Peyer's patch (tissue), 4 donors: ENCODE measurements around the gene ANXA6. TPM values are rescaled to one million over a fixed set of nuclear protein-coding genes. Genes with fewer than 3 reads are reported as not detected.

Source experiments
- DNase-seq, 3 donors: peaks; one replicate each; pipeline ENCODE4 v3.0.0-alpha.2; 2017 to 2019
- H3K27ac ChIP-seq, 4 donors: fragments of 200-600 bp; sonication (generic); one replicate each; pipeline ENCODE4 v1.5.1; 2016 to 2019
- H3K27me3 ChIP-seq, 2 donors: fragments of 200-600 bp; sonication (generic); one replicate each; pipeline ENCODE4 v1.5.1; 2019
- H3K36me3 ChIP-seq, 3 donors: fragments of 200-600 bp; sonication (generic); one replicate each; pipeline ENCODE4 v1.5.1; 2016 to 2019
- H3K4me1 ChIP-seq, 4 donors: fragments of 200-600 bp; sonication (generic); one replicate each; pipeline ENCODE4 v1.5.1; 2016 to 2019
- H3K4me3 ChIP-seq, 4 donors: fragments of 200-600 bp; sonication (generic); 1 replicate in 3 of 4; 2 replicates in 1 of 4; pipeline ENCODE4 v1.5.1; 2016 to 2019; ENCODE audit warnings: mild to moderate bottlenecking in 1 of 4
- H3K9me3 ChIP-seq, 4 donors: fragments of 200-600 bp; sonication (generic); one replicate each; pipeline ENCODE4 v1.5.1; 2016 to 2019; ENCODE audit warnings: mild to moderate bottlenecking in 1 of 4
- POLR2A ChIP-seq, 2 donors: fragments of 450-650 bp; IDR thresholded peaks; one replicate each; pipeline ENCODE4 v1.5.1; 2017; ENCODE audit warnings: antibody characterized with exemption in 2 of 2, mild to moderate bottlenecking in 2 of 2, moderate library complexity in 2 of 2
- total RNA-seq, 4 donors: library from RNA; depleted of rRNA; stranded (reverse); fragments of >200 nt; gene quantifications; one replicate each; pipeline ENCODE4 v1.1.0, GENCODE V29; 2016
- TF ChIP-seq, protein P1 (sequence below), 6 experiments: fragments of 450-650 bp in 4 of 6; fragments of 200-600 bp in 2 of 6; sonication (generic) in 1 of 6; IDR thresholded peaks; one replicate each; pipeline ENCODE4 v1.5.1; 2017 to 2019; ENCODE audit warnings: antibody characterized with exemption in 6 of 6, mild to moderate bottlenecking in 3 of 6, moderate library complexity in 1 of 6

The ANXA6 gene
- total RNA-seq, 4 donors from 2014 or later = 11.2 to 228 (median 30.1) TPM

DNA sequence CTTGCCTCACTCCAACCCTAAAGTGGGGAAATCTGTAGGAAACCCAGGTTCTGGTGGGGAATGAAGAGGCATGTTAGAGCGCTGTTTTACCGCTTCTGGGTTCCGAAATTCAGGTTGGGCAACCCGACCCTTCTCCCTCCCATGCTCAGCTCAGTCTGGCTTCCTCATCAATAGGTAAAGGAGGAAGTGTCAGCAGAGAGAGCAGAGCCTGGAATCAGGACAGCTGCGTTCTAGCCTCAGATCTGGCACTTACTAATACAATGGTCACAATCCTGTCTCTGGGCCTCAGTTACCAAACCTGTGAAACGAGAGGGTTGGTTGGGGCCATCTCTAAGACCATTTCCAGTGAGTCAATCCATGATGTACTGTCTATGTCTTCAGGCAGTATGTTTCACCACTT, 60.5 kb downstream of the ANXA6 start:
- Histone ChIP-seq H3K27me3 (no peaks in the 10 kb centered on the region), H3K36me3 (peaks cover 0 to 11% (median 0%) of the 10 kb centered on the region in 3 donors), H3K4me1 (peaks cover 16 to 87% (median 39%) of the 10 kb centered on the region in 4 donors), H3K4me3 (no peak overlapping the region), H3K9me3 (no peaks in the 10 kb centered on the region), H3K27ac (peak overlapping the region in 3 of 4 donors; percentile 85 to 98 (median 90))
- peak in 1 of 3 donors; percentile 43 for DNase-seq
- no peak for TF ChIP-seq POLR2A (IDR thresholded peaks at IDR 0.05)
- TF ChIP-seq, protein P1, sequence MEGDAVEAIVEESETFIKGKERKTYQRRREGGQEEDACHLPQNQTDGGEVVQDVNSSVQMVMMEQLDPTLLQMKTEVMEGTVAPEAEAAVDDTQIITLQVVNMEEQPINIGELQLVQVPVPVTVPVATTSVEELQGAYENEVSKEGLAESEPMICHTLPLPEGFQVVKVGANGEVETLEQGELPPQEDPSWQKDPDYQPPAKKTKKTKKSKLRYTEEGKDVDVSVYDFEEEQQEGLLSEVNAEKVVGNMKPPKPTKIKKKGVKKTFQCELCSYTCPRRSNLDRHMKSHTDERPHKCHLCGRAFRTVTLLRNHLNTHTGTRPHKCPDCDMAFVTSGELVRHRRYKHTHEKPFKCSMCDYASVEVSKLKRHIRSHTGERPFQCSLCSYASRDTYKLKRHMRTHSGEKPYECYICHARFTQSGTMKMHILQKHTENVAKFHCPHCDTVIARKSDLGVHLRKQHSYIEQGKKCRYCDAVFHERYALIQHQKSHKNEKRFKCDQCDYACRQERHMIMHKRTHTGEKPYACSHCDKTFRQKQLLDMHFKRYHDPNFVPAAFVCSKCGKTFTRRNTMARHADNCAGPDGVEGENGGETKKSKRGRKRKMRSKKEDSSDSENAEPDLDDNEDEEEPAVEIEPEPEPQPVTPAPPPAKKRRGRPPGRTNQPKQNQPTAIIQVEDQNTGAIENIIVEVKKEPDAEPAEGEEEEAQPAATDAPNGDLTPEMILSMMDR (IDR thresholded peaks at IDR 0.05) = no peak

DNA sequence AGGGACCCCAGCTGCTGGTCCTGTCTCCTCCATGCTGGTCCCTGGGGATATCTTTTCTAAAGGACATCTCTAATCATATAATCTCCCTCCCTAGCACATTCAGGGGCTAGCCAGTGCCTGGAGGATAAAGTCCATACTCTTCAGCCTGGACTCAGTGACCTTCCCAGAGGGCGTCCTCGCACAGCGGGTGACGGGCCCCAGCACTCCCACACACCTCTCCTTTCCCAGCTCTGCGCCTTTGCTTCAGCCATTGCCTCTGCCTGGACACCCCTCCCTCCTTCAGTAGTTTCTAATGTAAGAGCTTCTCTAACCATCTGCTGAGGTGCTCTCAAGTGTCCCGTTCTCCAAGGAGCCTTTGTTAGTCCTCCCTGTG, 61.6 kb downstream of the ANXA6 start:
- H3K4me3 ChIP-seq = no peak overlapping the region
- peaks cover 16 to 76% (median 37%) of the 10 kb centered on the region in 4 donors for H3K4me1 ChIP-seq
- no peaks in the 10 kb centered on the region for H3K27me3 ChIP-seq
- H3K27ac ChIP-seq = peak overlapping the region; percentile 61 to 98 (median 88)
- peaks cover 0 to under 1% (median 0%) of the 10 kb centered on the region in 3 donors for H3K36me3 ChIP-seq
- DNase-seq = peak in 2 of 3 donors; percentile 77 to 82
- H3K9me3 ChIP-seq = no peaks in the 10 kb centered on the region
- TF ChIP-seq POLR2A (IDR thresholded peaks at IDR 0.05) = peak in 1 of 2 donors; percentile 35
- TF ChIP-seq, protein P1 (IDR thresholded peaks at IDR 0.05) = no peak

DNA sequence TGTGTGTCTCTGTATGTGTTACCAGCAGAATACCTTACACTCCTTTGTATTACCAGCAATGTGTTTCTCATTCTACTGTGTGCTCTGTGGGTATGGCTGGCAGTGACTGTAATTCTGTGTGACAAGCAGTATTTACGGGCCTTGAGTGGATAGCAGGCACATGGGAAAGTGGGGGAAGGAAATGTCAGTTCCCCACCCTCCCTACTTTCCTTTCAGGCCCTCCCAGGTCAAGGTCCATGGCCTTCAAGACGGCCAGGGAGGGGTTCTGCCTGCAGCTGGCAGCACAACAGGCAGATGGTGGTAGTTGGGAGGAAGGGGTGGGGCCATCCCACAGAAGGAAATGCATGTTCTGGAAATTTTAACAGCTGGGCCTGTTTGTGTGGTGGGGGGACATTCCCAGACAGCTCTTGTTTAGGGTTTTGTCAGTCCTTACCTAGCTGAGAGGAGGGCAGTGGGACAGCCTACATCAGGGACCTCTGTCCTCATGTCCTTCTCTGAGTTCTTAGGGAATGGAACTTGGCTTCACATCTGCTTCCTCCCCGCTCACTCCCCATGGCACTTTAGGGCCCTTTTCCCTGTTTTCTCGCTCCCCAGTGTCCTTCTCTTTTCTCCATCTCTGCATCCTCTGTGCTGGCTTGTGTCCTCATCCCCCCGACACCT, 62.1 kb downstream of the ANXA6 start:
- Histone ChIP-seq H3K36me3 (no peaks in the 10 kb centered on the region), H3K27me3 (no peaks in the 10 kb centered on the region), H3K4me1 (peaks cover 16 to 71% (median 37%) of the 10 kb centered on the region in 4 donors), H3K27ac (peak overlapping the region; percentile 61 to 98 (median 88)), H3K9me3 (no peaks in the 10 kb centered on the region), H3K4me3 (no peak overlapping the region)
- TF ChIP-seq, protein P1 (IDR thresholded peaks at IDR 0.05) = peak in 1 of 6 experiments; percentile 16
- peak; percentile 34 to 70 for TF ChIP-seq POLR2A (IDR thresholded peaks at IDR 0.05)
- DNase-seq = peak in 2 of 3 donors; percentile 89 to 93

DNA sequence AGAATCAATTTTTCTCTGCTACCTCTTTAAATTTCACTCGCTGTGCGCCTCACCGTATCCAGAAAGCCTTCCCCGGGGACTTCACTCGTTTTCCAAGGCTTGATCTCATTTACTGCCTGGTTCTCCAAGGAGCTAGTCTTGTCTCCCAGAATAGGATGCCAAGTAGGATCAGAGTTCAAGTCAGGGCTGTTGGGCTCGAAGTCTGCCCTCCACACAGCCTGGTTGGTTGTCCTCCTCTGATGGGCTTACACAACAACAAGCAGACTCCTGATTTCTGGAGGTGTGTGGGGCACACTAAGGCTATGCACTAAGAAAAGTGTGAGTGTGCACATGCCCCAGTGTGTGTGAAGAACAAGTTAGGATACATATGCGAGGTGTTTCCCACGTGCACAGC, 62.7 kb downstream of the ANXA6 start:
- Histone ChIP-seq H3K36me3 (no peaks in the 10 kb centered on the region), H3K27ac (peak overlapping the region; percentile 61 to 98 (median 88)), H3K27me3 (no peaks in the 10 kb centered on the region), H3K4me1 (peaks cover 16 to 67% (median 36%) of the 10 kb centered on the region in 4 donors), H3K9me3 (no peaks in the 10 kb centered on the region), H3K4me3 (no peak overlapping the region)
- peak in 2 of 3 donors; percentile 71 to 75 for DNase-seq
- TF ChIP-seq, protein P1 (IDR thresholded peaks at IDR 0.05) = no peak
- peak in 1 of 2 donors; percentile 32 for TF ChIP-seq POLR2A (IDR thresholded peaks at IDR 0.05)

DNA sequence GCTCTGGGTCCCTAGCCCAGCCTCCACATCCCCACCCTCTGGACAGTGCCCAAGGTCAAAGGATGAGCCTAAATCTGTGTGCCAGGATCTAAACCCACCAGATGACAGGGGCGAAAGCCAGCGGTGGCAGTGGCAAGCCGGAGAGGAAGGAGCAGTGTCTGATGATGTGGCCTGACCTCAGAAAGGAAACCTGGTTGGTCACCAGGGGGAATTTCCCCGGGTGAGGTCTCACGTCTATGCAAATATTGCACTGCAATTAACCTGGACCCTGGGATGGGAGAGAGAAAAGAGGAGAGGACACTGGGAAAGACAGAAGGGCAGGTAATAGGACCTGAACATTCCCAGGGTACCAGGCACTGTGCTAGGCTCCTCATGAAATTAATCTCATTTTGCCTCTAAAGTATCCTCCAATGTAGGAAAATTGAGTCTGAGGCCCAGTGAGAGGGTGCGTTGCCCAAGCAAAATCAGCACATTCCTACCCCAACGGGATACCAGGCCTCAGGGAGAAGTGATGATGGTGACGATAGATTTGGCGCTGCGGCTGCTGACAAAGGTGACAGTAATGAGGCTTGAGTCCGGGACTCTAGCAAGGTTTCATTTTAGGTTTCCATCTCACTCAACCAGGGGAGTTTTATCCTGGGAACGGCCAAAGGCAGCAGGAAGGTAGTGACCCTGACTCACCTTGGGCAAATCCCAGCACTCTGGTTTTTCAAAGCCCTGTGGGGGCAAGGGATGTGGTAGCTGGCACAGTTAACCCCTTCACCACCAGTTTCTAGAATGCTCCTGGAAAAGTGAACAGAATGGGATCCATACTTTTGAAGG, 63.3 kb downstream of the ANXA6 start:
- Histone ChIP-seq H3K9me3 (no peaks in the 10 kb centered on the region), H3K4me3 (peak overlapping the region in 1 of 4 donors; percentile 27), H3K27ac (peak overlapping the region; percentile 61 to 98 (median 88)), H3K4me1 (peaks cover 16 to 62% (median 34%) of the 10 kb centered on the region in 4 donors), H3K27me3 (no peaks in the 10 kb centered on the region), H3K36me3 (no peaks in the 10 kb centered on the region)
- TF ChIP-seq, protein P1 (IDR thresholded peaks at IDR 0.05) = no peak
- TF ChIP-seq POLR2A (IDR thresholded peaks at IDR 0.05) = no peak
- peak; percentile 54 to 85 (median 67) for DNase-seq
